Fibroblast of the aortic adventitia (primary cell): Measurements from ENCODE around the gene KCNJ9. TPM values are rescaled to one million over a fixed set of nuclear protein-coding genes. Genes with fewer than 3 reads are reported as not detected.
A peak's percentile ranks its signal among the peaks of the same experiment; 100 is the strongest.

ENCODE experiments used
- DNase-seq: peaks from one replicate; pipeline ENCODE4 v3.0.0-alpha.2; 2010; ENCODE audit warnings: low read depth
- H3K4me3 ChIP-seq: 2 replicates; pipeline ENCODE4 v1.5.1; 2011; ENCODE audit warnings: low read depth, mild to moderate bottlenecking, control low read depth, low read length, moderate library complexity
- CTCF ChIP-seq: IDR thresholded peaks from 2 replicates; pipeline ENCODE4 v1.5.1; 2011; ENCODE audit warnings: mild to moderate bottlenecking, low read length, control low read depth, inconsistent platforms; ENCODE audit not compliant: insufficient read depth
- total RNA-seq: library from RNA; depleted of rRNA; stranded (reverse); fragments of >200 nt; gene quantifications from 2 replicates; pipeline ENCODE4 v1.2.3, GENCODE V29; 2012; ENCODE audit warnings: low replicate concordance

The KCNJ9 gene
- total RNA-seq, 1 donor: not detected

GRCh38 chr1:160114085-160114484 lies 32.7 kb downstream of the KCNJ9 start:
- TF ChIP-seq CTCF: no peak
- H3K4me3 ChIP-seq: no peak overlapping the region
- no peak for DNase-seq

- no peak for TF ChIP-seq CTCF
- DNase-seq: no peak
- no peak within 1 kb of the TSS for H3K4me3 ChIP-seq
Measured at GRCh38 chr1:160115545-160116282, 34.4 kb downstream of the KCNJ9 start, which contains the start of gene ATP1A2. TSS of gene ATP1A2 (plus strand) at chr1:160115759. CDS start at chr1:160115862, 103 bp downstream.

- H3K4me3 ChIP-seq: no peak overlapping the region
Measured at GRCh38 chr1:160116283-160117147, 35.2 kb downstream of the KCNJ9 start.

GRCh38 chr1:160117300-160117699 lies 36.0 kb downstream of the KCNJ9 start:
- H3K4me3 ChIP-seq: no peak overlapping the region
- no peak for DNase-seq
- no peak for TF ChIP-seq CTCF

More at GRCh38 chr1:160116283-160117147, 35.2 kb downstream of the KCNJ9 start:
- no peak for TF ChIP-seq CTCF
- peak; percentile 52 for DNase-seq

GRCh38 chr1:160117709-160118183 lies 36.4 kb downstream of the KCNJ9 start:
- TF ChIP-seq CTCF: no peak
- DNase-seq: peak; percentile 68
- no peak overlapping the region for H3K4me3 ChIP-seq

- H3K4me3 ChIP-seq: no peak overlapping the region
- TF ChIP-seq CTCF: no peak
- DNase-seq: no peak
Measured at GRCh38 chr1:160118928-160119327, 37.6 kb downstream of the KCNJ9 start.
